PFSK-1 (cell line): ENCODE data around the gene ENO1.

ENCODE experiments used
- FOXP2 ChIP-seq: optimal IDR thresholded peaks from 2 replicates; pipeline ENCODE3; 2011; ENCODE audit warnings: borderline replicate concordance, control low read depth, inconsistent platforms; ENCODE audit not compliant: insufficient read depth; ENCODE audit errors: extremely low read length, extremely low read depth
- POLR2AphosphoS5 ChIP-seq: IDR thresholded peaks from 2 replicates; pipeline ENCODE4 v1.6.1; 2012; ENCODE audit warnings: low read depth, mild to moderate bottlenecking, control low read depth, low read length, moderate library complexity
- SIN3A ChIP-seq: IDR thresholded peaks from 2 replicates; pipeline ENCODE4 v1.6.1; 2012; ENCODE audit warnings: mild to moderate bottlenecking, low read length, moderate library complexity, borderline replicate concordance; ENCODE audit not compliant: insufficient read depth
- TF ChIP-seq, protein P1 (sequence below), 2 experiments: IDR thresholded peaks; 2 replicates each; pipeline versions ENCODE4 v1.6.1 to v1.8.0; 2011 to 2012; ENCODE audit warnings: low read depth in 2 of 2, low read length in 2 of 2, control low read depth in 1 of 2, inconsistent platforms in 1 of 2, mild to moderate bottlenecking in 1 of 2, moderate library complexity in 1 of 2; ENCODE audit not compliant: insufficient read depth in 1 of 2

DNA sequence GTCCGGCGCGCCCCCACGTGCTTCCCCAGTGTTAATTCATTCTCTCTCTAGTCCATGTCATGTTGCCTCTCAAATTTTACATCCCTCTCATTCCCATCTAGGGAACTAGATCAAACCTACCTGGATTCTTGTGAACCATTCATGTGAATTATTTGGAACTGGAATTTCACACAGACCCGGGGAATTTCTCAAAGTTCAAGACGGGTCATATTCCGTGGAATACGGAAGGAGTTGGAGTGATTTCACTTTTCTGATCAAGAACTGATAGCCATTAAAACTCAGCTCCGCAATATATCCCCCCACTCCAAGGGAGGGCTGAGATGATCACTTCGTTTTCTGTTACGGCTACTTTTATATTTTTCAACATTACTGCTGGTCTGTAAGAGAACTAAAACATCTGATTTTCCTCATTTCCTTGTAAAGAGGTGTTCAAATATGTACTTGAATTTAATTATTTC, 1.0 kb upstream of the ENO1 start:
- TF ChIP-seq POLR2AphosphoS5 (no peak), FOXP2 (no peak), SIN3A (no peak)
- TF ChIP-seq, protein P1, sequence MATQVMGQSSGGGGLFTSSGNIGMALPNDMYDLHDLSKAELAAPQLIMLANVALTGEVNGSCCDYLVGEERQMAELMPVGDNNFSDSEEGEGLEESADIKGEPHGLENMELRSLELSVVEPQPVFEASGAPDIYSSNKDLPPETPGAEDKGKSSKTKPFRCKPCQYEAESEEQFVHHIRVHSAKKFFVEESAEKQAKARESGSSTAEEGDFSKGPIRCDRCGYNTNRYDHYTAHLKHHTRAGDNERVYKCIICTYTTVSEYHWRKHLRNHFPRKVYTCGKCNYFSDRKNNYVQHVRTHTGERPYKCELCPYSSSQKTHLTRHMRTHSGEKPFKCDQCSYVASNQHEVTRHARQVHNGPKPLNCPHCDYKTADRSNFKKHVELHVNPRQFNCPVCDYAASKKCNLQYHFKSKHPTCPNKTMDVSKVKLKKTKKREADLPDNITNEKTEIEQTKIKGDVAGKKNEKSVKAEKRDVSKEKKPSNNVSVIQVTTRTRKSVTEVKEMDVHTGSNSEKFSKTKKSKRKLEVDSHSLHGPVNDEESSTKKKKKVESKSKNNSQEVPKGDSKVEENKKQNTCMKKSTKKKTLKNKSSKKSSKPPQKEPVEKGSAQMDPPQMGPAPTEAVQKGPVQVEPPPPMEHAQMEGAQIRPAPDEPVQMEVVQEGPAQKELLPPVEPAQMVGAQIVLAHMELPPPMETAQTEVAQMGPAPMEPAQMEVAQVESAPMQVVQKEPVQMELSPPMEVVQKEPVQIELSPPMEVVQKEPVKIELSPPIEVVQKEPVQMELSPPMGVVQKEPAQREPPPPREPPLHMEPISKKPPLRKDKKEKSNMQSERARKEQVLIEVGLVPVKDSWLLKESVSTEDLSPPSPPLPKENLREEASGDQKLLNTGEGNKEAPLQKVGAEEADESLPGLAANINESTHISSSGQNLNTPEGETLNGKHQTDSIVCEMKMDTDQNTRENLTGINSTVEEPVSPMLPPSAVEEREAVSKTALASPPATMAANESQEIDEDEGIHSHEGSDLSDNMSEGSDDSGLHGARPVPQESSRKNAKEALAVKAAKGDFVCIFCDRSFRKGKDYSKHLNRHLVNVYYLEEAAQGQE (IDR thresholded peaks at IDR 0.05; ENCODE audit: insufficient read depth in 1 of 2, low read depth in 2 of 2, low read length in 2 of 2) = no peak
